ENCODE results near the gene ABCC6.

- TF ChIP-seq CTCF (IDR thresholded peaks at IDR 0.05; ENCODE audit: insufficient read depth, low read length, poor library complexity, severe bottlenecking) (no peak), EZH2phosphoT487 (conservative IDR thresholded peaks at IDR 0.05; ENCODE audit: low read length) (no peak)
Observed at GRCh38 chr16:16121185-16121727, 102.0 kb downstream of the ABCC6 start.
